Peyer's patch (tissue), 4 donors: ENCODE measurements around the gene PTGS1. TPM values are rescaled to one million over a fixed set of nuclear protein-coding genes. Genes with fewer than 3 reads are reported as not detected.
"Not testable (repeated sequence)": the region's sequence is repeated elsewhere in the genome, so short reads cannot be mapped to it uniquely, and the experiment has no call there.

Source experiments
- DNase-seq, 3 donors: peaks; one replicate each; pipeline ENCODE4 v3.0.0-alpha.2; 2017 to 2019
- H3K27ac ChIP-seq, 4 donors: fragments of 200-600 bp; sonication (generic); one replicate each; pipeline ENCODE4 v1.5.1; 2016 to 2019
- H3K27me3 ChIP-seq, 2 donors: fragments of 200-600 bp; sonication (generic); one replicate each; pipeline ENCODE4 v1.5.1; 2019
- H3K36me3 ChIP-seq, 3 donors: fragments of 200-600 bp; sonication (generic); one replicate each; pipeline ENCODE4 v1.5.1; 2016 to 2019
- H3K4me1 ChIP-seq, 4 donors: fragments of 200-600 bp; sonication (generic); one replicate each; pipeline ENCODE4 v1.5.1; 2016 to 2019
- H3K4me3 ChIP-seq, 4 donors: fragments of 200-600 bp; sonication (generic); 1 replicate in 3 of 4; 2 replicates in 1 of 4; pipeline ENCODE4 v1.5.1; 2016 to 2019; ENCODE audit warnings: mild to moderate bottlenecking in 1 of 4
- H3K9me3 ChIP-seq, 4 donors: fragments of 200-600 bp; sonication (generic); one replicate each; pipeline ENCODE4 v1.5.1; 2016 to 2019; ENCODE audit warnings: mild to moderate bottlenecking in 1 of 4
- CTCF ChIP-seq, 6 experiments: fragments of 450-650 bp in 4 of 6; fragments of 200-600 bp in 2 of 6; sonication (generic) in 1 of 6; IDR thresholded peaks; one replicate each; pipeline ENCODE4 v1.5.1; 2017 to 2019; ENCODE audit warnings: antibody characterized with exemption in 6 of 6, mild to moderate bottlenecking in 3 of 6, moderate library complexity in 1 of 6
- POLR2A ChIP-seq, 2 donors: fragments of 450-650 bp; IDR thresholded peaks; one replicate each; pipeline ENCODE4 v1.5.1; 2017; ENCODE audit warnings: antibody characterized with exemption in 2 of 2, mild to moderate bottlenecking in 2 of 2, moderate library complexity in 2 of 2
- total RNA-seq, 4 donors: library from RNA; depleted of rRNA; stranded (reverse); fragments of >200 nt; gene quantifications; one replicate each; pipeline ENCODE4 v1.1.0, GENCODE V29; 2016

The PTGS1 gene
- total RNA-seq: 10 to 100 TPM in 3 of 4 donors, 1 to 10 TPM in 1; 6.4 to 17.3 (median 13.8) TPM

DNA sequence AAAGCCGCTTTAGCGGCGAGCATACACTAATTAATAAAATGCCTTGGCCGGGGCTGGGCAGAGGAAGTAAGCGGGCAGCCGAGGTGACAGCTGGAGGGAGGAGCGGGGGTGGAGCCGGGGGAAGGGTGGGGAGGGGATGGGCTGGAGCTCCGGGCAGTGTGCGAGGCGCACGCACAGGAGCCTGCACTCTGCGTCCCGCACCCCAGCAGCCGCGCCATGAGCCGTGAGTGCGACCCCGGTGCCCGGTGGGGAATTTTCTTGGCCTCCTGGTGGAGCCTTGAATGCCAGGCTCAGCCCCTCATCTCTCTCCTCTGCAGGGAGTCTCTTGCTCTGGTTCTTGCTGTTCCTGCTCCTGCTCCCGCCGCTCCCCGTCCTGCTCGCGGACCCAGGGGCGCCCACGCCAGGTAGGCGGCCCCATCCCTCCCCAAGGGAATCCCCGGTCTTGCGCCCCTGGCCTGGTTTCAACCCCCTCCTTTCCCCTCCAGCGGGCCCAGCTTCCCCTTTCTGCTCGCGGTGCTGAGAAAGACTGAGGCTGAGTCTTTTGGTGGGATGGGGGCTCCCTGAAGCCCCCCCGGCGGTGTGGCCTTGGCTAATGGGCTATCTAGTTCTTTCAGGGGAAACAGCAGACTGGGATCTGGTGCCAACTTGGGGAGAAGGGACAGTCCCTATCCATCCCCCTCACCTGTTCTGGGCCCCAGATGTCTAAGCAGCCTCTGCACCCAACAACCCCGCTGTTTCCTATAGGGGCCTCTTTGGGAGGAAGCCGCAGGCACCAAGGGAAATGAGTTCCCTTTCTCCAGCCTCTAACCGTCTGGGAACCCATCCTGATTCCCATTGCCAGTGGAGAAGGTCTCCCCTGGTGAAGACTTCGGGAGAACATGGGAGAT, at the start of gene PTGS1:
Gene PTGS1 (plus strand): TSS at position 156 of the 887 bp plus-strand sequence. CDS start 61 bp downstream, at position 217.
- Histone ChIP-seq H3K36me3 (no peaks in the 10 kb centered on the region), H3K27ac (peak within 1 kb of the TSS; percentile 6 to 79 (median 62)), H3K4me3 (peak within 1 kb of the TSS; percentile 26 to 58 (median 49)), H3K9me3 (no peaks in the 10 kb centered on the region), H3K27me3 (no peaks in the 10 kb centered on the region), H3K4me1 (peaks cover 0 to 29% (median 0%) of the 10 kb centered on the region in 4 donors)
- peak; percentile 62 to 74 (median 72) for DNase-seq
- TF ChIP-seq CTCF (IDR thresholded peaks at IDR 0.05) (no peak), POLR2A (IDR thresholded peaks at IDR 0.05) (no peak)

DNA sequence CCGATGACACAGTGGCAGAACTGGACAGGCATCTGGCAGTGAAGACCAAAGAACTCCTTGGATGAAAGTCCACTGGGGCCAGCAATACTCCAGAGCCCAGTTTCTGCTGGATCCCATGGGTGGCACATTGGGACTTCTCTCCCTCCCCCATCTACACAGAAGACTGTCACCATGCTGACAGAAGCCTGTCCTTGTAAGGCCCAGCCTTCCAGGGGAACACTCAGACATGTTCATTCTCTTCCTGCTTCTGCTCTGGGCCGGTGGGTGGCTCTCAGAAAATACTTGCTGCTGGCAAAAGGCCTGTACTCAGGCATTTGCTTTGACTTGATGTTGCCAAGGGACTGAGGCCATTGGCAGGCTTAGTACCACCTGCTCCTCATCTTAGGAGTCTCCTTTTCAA, 48.3 kb upstream of the PTGS1 start:
- H3K4me3 ChIP-seq: no peak overlapping the region
- H3K27me3 ChIP-seq: no peaks in the 10 kb centered on the region
- no peak overlapping the region for H3K27ac ChIP-seq
- H3K9me3 ChIP-seq: no peaks in the 10 kb centered on the region
- no peak for DNase-seq
- peaks cover 0 to 33% (median 0%) of the 10 kb centered on the region in 3 donors for H3K36me3 ChIP-seq
- TF ChIP-seq POLR2A (IDR thresholded peaks at IDR 0.05) (no peak), CTCF (IDR thresholded peaks at IDR 0.05) (no peak)
- H3K4me1 ChIP-seq: no peaks in the 10 kb centered on the region

DNA sequence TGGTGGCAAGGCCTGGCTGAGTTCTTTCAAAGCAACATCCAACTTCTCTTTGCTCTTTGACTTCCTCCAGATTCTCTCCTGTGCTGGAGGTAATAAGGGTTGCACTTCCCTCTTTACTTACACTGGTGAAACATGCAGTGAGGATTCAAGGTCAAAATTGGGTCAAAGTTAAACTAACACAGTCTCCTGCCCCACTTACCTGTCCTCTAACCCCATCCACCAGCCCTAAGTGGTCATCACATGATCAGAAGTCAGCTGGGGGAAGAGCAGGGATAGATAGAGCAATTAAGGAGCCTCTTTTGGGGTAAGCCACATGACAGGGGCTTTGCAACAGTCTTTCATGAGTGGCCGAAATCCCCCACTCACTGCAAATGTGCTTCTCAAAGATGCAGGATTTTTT, 46.2 kb upstream of the PTGS1 start:
- H3K36me3 ChIP-seq: peaks cover 0 to 41% (median 0%) of the 10 kb centered on the region in 3 donors
- DNase-seq, H3K4me3 ChIP-seq, H3K27ac ChIP-seq, H3K9me3 ChIP-seq, H3K4me1 ChIP-seq, H3K27me3 ChIP-seq: not testable (repeated sequence)

DNA sequence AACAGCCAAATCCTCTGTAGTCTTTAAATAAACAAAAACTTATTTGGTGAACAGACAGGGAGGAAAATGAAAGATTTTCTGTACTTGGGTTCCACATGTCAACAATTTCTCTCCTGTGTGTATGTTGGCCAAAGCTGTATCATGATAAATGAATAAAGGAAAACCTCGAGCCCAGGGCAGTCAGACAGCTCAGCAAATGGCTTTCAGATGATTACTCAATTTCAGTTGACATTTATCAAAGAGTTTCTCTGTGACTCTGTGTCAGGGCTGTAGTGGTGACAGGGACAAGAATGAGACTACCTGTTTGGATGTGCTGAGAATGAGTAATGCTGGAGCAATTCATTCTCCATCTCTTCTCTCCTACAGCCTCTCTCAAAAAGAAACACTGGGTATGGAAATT, 45.7 kb upstream of the PTGS1 start:
- TF ChIP-seq CTCF (IDR thresholded peaks at IDR 0.05): no peak
- TF ChIP-seq POLR2A (IDR thresholded peaks at IDR 0.05): no peak
- Histone ChIP-seq H3K36me3 (peaks cover 0 to 41% (median 0%) of the 10 kb centered on the region in 3 donors), H3K4me3 (no peak overlapping the region), H3K4me1 (no peaks in the 10 kb centered on the region), H3K9me3 (no peaks in the 10 kb centered on the region), H3K27ac (no peak overlapping the region), H3K27me3 (no peaks in the 10 kb centered on the region)
- no peak for DNase-seq

DNA sequence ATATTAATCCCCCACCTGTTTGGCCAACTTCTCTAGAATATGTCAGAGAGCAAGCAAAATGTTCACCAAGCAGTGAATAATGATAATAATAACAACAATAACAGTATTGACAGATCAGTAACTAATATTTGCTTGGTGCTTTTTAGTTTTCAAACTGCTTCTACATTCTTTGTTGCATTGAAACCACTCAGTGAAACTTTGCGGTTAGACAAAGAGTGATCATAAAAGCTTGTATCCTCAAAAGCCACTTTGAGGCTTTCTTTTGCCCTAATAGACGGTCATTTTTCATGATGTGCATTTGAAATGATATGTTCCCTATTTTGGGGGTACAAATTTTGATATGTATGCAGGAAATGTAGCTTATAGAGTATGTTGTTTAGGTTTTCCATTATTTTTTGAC, 43.6 kb upstream of the PTGS1 start:
- no peak for DNase-seq
- H3K9me3 ChIP-seq: no peaks in the 10 kb centered on the region
- H3K4me3 ChIP-seq: no peak overlapping the region
- no peaks in the 10 kb centered on the region for H3K4me1 ChIP-seq
- H3K27me3 ChIP-seq: no peaks in the 10 kb centered on the region
- no peak overlapping the region for H3K27ac ChIP-seq
- peaks cover 0 to 35% (median 0%) of the 10 kb centered on the region in 3 donors for H3K36me3 ChIP-seq
- TF ChIP-seq POLR2A (IDR thresholded peaks at IDR 0.05) (no peak), CTCF (IDR thresholded peaks at IDR 0.05) (no peak)

DNA sequence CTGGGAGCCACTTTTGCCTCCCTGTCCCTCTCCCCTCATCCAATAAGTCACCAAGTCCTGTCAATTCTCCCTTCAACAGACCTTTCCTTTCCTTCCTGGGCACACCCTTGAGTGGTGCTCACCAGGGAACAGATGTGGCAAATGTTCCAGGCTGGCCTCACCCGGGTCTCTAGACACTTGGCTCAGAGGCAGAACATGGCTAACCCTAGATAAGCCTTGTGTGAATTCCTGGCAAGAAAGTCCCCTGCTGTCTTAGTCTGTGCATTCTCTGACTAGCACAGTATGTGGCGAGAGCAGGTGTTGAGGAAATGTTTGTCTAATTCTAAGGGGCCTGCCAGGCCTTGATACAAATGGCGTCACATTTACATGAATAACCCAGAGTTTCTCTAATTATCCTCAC, 41.2 kb upstream of the PTGS1 start:
- no peak for TF ChIP-seq POLR2A (IDR thresholded peaks at IDR 0.05)
- TF ChIP-seq CTCF (IDR thresholded peaks at IDR 0.05): no peak
- no peaks in the 10 kb centered on the region for H3K4me1 ChIP-seq
- no peaks in the 10 kb centered on the region for H3K27me3 ChIP-seq
- H3K27ac ChIP-seq: no peak overlapping the region
- DNase-seq: no peak
- H3K4me3 ChIP-seq: no peak overlapping the region
- no peaks in the 10 kb centered on the region for H3K9me3 ChIP-seq
- peaks cover 0 to 10% (median 0%) of the 10 kb centered on the region in 3 donors for H3K36me3 ChIP-seq

GRCh38 chr9:122330466-122330865, 40.4 kb upstream of the PTGS1 start:
- not testable (repeated sequence) for DNase-seq, H3K27me3 ChIP-seq, H3K4me3 ChIP-seq, H3K4me1 ChIP-seq, H3K9me3 ChIP-seq, H3K36me3 ChIP-seq, H3K27ac ChIP-seq
